Right atrium auricular region (tissue), 2 donors: ENCODE measurements around the gene ADAMTS19. TPM values are rescaled to one million over a fixed set of nuclear protein-coding genes. Genes with fewer than 3 reads are reported as not detected.

ENCODE experiments used
- DNase-seq: peaks from one replicate; pipeline ENCODE4 v3.0.0-alpha.2; 2019; ENCODE audit warnings: low spot score
- H3K27ac ChIP-seq, 2 donors: fragments of 200-600 bp; sonication (generic); 1 replicate in 1 of 2; 2 replicates in 1 of 2; pipeline ENCODE4 v1.5.1; 2016 to 2019
- H3K27me3 ChIP-seq, 2 donors: fragments of 200-600 bp; sonication (generic); one replicate each; pipeline versions ENCODE4 v1.5.1 to v1.6.0; 2017 to 2019
- H3K36me3 ChIP-seq: fragments of 200-600 bp; sonication (generic); one replicate; pipeline ENCODE4 v1.5.1; 2016
- H3K4me1 ChIP-seq, 2 donors: fragments of 200-600 bp; sonication (generic); one replicate each; pipeline versions ENCODE4 v1.5.1 to v1.6.0; 2017 to 2019
- H3K4me3 ChIP-seq, 2 donors: fragments of 200-600 bp; sonication (generic); 1 replicate in 1 of 2; 2 replicates in 1 of 2; pipeline ENCODE4 v1.5.1; 2017 to 2019; ENCODE audit warnings: mild to moderate bottlenecking in 1 of 2, moderate library complexity in 1 of 2
- H3K9me3 ChIP-seq, 2 donors: fragments of 200-600 bp; sonication (generic); one replicate each; pipeline ENCODE4 v1.5.1; 2019
- CTCF ChIP-seq, 2 donors: fragments of 200-600 bp; sonication (generic); IDR thresholded peaks; one replicate each; pipeline ENCODE4 v1.5.1; 2019; ENCODE audit warnings: antibody characterized with exemption in 2 of 2
- total RNA-seq, 2 donors: library from RNA; depleted of rRNA; stranded (reverse); fragments of >200 nt; gene quantifications; one replicate each; pipeline ENCODE4 v1.1.0, GENCODE V29; 2016

Gene ADAMTS19
- total RNA-seq, 2 donors from 2014 or later = 0.44 to 0.59 TPM

- no peak for DNase-seq
- TF ChIP-seq CTCF (IDR thresholded peaks at IDR 0.05) = no peak
Measured at GRCh38 chr5:129716651-129717050, 256.6 kb downstream of the ADAMTS19 start.

GRCh38 chr5:129717751-129718310 is 257.7 kb downstream of the ADAMTS19 start:
- Histone ChIP-seq H3K4me3 (no peak overlapping the region), H3K36me3 (no peaks in the 10 kb centered on the region), H3K9me3 (no peaks in the 10 kb centered on the region), H3K4me1 (no peaks in the 10 kb centered on the region), H3K27me3 (no peaks in the 10 kb centered on the region), H3K27ac (no peak overlapping the region)
- TF ChIP-seq CTCF (IDR thresholded peaks at IDR 0.05) = no peak
- no peak for DNase-seq

More at GRCh38 chr5:129716651-129717050, 256.6 kb downstream of the ADAMTS19 start:
- H3K27ac ChIP-seq = no peak overlapping the region
- H3K4me1 ChIP-seq = no peaks in the 10 kb centered on the region
- H3K36me3 ChIP-seq = no peaks in the 10 kb centered on the region
- H3K27me3 ChIP-seq = no peaks in the 10 kb centered on the region
- no peak overlapping the region for H3K4me3 ChIP-seq
- H3K9me3 ChIP-seq = no peaks in the 10 kb centered on the region

- H3K27me3 ChIP-seq = no peaks in the 10 kb centered on the region
- no peaks in the 10 kb centered on the region for H3K4me1 ChIP-seq
- DNase-seq = no peak
- H3K27ac ChIP-seq = no peak overlapping the region
- H3K36me3 ChIP-seq = no peaks in the 10 kb centered on the region
- no peaks in the 10 kb centered on the region for H3K9me3 ChIP-seq
- H3K4me3 ChIP-seq = no peak overlapping the region
- no peak for TF ChIP-seq CTCF (IDR thresholded peaks at IDR 0.05)
Measured at GRCh38 chr5:129718471-129719090, 258.5 kb downstream of the ADAMTS19 start.

- DNase-seq = no peak
- Histone ChIP-seq H3K4me1 (no peaks in the 10 kb centered on the region), H3K27ac (no peak overlapping the region), H3K27me3 (no peaks in the 10 kb centered on the region), H3K9me3 (no peaks in the 10 kb centered on the region), H3K36me3 (no peaks in the 10 kb centered on the region), H3K4me3 (no peak overlapping the region)
- no peak for TF ChIP-seq CTCF (IDR thresholded peaks at IDR 0.05)
Measured at GRCh38 chr5:129724222-129724621, 264.1 kb downstream of the ADAMTS19 start.

- Histone ChIP-seq H3K36me3 (no peaks in the 10 kb centered on the region), H3K27me3 (no peaks in the 10 kb centered on the region), H3K4me3 (no peak overlapping the region), H3K27ac (no peak overlapping the region), H3K9me3 (no peaks in the 10 kb centered on the region), H3K4me1 (no peaks in the 10 kb centered on the region)
- no peak for DNase-seq
- TF ChIP-seq CTCF (IDR thresholded peaks at IDR 0.05) = no peak
Measured at GRCh38 chr5:129724647-129725046, 264.5 kb downstream of the ADAMTS19 start.

- TF ChIP-seq CTCF (IDR thresholded peaks at IDR 0.05) = no peak
- H3K9me3 ChIP-seq = no peaks in the 10 kb centered on the region
- no peak overlapping the region for H3K27ac ChIP-seq
- no peaks in the 10 kb centered on the region for H3K27me3 ChIP-seq
- no peak for DNase-seq
- H3K36me3 ChIP-seq = no peaks in the 10 kb centered on the region
- no peaks in the 10 kb centered on the region for H3K4me1 ChIP-seq
- no peak overlapping the region for H3K4me3 ChIP-seq
Measured at GRCh38 chr5:129739773-129740172, 279.7 kb downstream of the ADAMTS19 start.
